GM21825 (cell line): ENCODE data around the gene ATP1A1.

Experiments used
- ATAC-seq: cut with Tn5 transposase; IDR thresholded peaks from one replicate; pipeline ENCODE4 v1.9.1; 2021; ENCODE audit warnings: mild to moderate bottlenecking, moderate library complexity; ENCODE audit not compliant: unreplicated experiment

Gene ATP1A1

DNA sequence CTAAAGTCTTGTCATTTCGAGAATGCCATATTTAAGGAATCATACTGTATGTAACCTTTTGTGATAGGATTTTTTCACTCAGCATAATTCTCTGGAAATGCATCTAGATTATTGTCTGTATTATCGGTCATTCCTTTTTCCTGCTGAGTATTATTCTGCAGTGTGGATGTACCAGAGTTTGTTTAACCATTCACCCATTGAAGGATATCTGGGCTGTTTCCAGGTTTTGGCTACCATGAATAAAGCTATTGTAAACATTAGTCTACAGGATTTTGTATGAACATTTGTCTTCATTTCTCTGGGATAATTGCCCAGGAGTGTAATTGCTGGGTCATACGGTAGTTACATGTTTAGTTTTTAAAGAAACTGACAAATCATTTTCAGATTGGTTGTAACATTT lies 61.8 kb downstream of the ATP1A1 start:
- no peak for ATAC-seq

DNA sequence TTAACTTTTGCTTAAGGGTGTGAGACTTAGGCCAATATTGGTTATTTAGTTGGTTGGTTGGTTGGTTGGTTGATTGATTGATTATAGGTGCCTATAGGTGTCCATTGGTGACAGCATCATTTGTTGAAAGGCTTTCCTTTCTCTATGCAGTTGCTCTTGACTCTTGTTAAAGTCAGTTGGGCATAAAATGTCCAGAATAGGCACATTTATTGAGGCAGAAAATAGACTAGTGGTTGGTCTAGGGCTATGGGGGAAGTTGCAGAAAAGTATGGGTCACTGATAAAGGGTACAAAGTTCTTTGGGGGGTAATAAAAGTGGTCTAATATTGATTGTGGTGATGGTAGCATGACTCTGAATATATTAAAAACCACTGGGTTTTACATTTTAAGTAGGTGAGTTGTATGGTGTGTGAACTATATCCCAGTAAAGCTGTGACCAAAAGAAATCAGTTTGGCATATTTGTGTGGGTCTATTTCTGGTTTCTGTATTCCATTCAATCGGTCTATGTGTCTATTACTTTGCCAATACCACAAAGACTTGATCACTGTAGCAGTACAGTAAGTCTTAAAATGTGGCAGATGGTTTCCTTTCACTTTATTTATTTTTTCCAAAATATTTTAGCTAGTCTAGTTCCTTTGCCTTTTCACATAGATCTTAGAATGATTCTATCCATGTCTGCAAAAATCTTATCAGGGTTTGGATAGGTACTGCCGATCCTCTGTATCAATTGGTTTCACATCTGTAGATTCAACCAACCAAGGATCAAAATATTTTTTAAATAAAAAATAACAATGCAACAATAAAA lies 63.0 kb downstream of the ATP1A1 start:
- no peak for ATAC-seq

DNA sequence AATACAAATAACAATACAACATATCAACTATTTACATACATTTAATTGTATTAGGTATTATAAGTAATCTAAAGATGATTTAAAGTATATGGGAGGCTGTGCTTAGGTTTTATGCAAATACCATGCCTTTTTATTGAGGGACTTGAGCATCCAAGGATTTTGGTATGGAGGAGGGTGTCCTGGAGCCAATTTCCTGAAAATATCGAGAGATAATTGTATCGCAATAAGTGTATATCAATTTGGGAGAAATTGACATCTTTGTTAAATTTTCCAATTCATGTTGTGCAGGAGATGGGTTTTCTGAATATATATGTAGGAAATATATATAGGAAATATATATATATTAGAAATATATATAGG lies 63.5 kb downstream of the ATP1A1 start:
- no peak for ATAC-seq

DNA sequence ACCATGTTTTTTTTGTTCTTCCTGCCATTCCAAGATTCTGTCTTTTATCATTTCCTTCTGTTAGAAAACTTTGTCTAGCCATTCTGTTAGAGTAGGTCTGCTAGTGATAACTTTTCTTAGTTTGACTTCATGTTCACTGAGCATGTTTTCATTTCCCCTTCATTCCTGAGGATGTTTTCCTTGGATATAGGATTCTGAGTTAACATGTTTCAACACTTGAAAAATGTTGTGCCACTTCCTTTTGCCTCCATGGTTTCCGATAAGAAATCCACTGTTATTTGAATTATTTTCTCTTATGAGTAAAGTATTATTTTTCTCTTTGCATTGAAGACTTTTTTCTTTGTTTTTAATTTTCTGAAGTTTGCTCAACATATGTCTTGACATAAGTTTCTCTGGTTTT lies 66.7 kb downstream of the ATP1A1 start:
- no peak for ATAC-seq

DNA sequence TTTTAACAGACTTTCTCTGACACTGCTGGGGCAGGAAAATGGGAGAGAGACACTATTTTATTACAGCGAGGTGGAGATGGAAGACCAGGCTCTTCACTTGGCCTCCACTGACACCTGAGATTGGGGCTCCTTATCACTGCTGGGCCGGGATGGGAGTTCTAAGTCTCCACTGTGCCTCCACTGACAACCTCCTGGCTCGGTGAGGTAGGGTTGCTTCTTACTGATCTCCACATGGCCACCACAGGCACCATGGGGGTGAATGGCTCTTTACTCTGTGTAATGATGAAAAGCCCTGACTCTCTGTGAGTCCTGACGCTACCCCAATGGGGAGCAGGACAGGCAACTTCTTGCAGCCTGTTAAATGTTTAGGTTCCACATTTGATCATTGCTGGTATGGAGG lies 67.7 kb downstream of the ATP1A1 start:
- no peak for ATAC-seq

DNA sequence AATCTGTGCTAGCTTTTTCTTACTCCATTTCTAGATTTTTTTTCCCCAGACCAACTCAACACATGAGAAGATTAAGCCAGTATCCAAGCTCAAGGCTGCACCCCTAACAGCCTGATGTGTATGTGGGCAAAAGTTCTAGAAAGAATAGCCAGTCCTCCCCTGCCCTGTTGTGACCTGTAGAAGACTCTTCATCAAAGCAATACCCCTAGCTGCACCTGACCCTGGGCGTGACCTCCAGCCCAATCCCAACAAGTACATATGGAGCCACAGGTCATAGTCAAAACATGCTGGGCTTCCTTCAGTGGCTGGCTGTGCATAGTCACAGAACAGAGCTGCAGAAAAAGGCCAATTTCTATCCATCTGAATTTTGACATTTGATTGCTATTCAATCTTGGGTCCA lies 72.5 kb downstream of the ATP1A1 start:
- no peak for ATAC-seq

DNA sequence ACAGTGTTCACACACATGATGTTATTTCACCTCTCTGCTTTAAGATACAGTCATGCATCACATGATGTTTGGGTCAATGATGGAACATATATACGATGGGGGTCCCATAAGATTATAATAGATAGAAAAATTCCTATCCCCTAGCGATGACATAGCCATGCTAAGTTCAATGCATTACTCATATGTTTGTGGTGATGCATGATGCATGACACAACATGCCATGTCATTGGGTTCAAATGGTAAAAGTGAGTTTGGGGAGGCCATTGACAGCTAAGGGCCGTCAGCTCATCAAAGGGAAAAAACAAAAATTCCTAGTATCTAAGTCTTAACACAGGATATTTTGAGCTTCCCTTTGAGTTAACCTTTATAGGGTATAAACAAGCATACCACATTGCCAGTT lies 73.6 kb downstream of the ATP1A1 start:
- no peak for ATAC-seq

DNA sequence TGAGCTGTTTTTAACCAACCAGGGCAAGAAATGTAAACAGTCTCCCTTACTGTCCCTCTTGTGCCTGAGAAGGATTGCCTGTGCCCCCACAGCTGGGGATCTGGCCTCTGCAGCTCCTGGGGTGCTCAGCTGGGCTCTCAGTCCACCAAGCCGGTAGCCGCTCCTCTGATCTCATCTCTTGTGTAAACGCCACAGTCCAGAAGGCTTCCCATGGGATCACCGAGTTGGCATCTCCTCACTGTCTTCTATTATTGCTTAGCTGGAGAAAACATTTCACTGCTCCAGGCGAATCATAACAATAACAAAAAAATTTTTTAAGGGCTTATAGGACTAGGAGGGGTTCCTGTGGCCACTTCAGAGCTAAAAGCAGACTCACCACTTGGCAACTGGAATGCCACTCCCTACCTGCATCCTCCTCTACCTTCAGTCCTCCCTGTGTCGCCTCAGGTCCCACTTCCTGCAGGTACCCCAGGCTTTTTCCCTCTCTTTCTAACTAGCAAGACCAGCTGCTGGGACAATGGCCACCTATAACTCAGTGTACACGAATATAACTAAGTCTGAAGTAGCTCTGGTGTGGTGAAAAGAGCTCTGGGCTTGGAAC lies 75.8 kb downstream of the ATP1A1 start:
- no peak for ATAC-seq

DNA sequence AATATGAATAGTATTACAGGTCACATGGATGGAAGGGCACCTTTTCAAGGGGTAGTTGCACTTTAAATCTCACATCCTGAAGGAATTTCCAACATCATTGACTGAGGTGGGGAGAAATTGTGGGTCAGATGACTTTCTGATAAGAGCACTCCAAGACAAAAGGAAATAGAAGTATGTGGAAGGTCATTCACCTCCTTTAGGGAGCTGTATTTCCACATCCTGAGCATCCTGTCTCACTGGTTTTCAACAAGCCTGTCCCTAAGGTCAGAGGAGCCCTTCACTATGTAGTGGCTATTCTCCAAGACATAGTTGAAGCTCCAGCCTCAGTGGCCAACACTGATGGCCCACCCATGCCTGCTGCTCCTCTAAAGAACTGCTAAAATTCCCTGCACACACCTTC lies 76.5 kb downstream of the ATP1A1 start:
- ATAC-seq: no peak

DNA sequence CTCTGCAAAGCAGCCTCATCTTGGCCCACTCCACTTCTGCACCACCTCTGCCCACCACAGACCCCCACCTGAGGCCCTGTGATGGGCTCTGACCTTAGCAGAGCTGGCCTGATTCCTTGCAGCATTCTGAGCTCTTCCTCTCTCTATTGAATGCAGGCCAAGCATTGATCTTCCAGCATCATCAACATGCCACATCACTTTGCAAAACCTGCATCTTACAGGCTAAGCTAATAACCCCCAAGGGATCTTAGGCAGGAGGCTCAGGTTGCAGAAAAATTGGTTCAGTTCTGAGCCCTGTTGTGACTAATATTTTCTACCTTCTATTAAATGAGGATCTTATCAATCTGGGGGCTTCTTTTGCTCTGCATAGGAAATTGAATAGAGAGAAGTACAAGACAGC lies 78.7 kb downstream of the ATP1A1 start:
- ATAC-seq: no peak

DNA sequence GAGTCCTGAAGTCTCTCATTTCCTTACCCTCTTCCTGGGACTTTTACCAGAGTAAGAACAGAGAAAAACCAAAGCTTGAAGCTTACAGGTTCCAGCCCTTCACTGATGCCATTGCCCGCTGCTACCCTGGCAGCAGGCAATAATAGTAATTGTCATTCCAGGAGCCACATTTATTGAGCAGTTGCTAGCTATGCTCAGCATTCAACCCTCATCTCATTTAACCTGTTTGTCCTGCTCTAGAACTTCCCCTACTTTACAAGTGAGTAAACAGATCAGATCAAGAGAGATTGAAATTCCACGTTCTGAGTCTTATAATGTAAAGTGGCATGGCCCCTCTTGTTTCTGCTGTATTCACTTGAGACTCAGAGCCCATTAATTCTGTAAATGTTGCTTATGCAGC lies 80.4 kb downstream of the ATP1A1 start:
- ATAC-seq: no peak

DNA sequence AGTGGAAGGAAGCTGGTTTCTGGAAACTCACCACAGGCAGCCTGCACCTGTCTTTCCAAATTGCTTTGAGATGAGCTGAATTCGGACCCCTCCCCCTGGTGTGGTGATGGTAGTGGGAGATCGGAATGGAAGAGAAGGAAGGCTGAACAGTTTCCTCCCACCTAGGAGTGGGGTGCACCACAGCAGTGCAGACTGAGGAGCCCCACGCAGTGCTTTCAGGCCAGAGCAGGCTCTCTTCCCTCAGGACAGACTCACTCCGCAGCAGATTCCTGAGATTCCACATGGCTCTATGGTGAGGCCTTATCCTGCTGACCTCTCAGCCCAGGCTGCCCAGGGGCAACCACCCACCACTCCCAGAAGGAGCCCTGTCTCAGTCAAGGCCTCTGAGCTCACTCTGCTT lies 80.9 kb downstream of the ATP1A1 start:
- no peak for ATAC-seq
